GM18951 (cell line): ENCODE data around the gene LGALS7.
"Not testable (repeated sequence)": the region's sequence is repeated elsewhere in the genome, so short reads cannot be mapped to it uniquely, and the experiment has no call there.

ENCODE experiments used
- POLR2A ChIP-seq: IDR thresholded peaks from 4 replicates; pipeline ENCODE4 v1.6.1; 2011; ENCODE audit warnings: mild to moderate bottlenecking; ENCODE audit not compliant: insufficient read length, insufficient read depth; ENCODE audit errors: extremely low read depth
- in situ Hi-C: fragments of 300-500 bp; cut with MboI; formaldehyde crosslinking; loops from one replicate; pipeline ENCODE4 v1.12.0; 2022; ENCODE audit warnings: low sequenced_read_pairs, mixed read lengths, inconsistent platforms; ENCODE audit not compliant: unreplicated experiment

LGALS7 gene

DNA sequence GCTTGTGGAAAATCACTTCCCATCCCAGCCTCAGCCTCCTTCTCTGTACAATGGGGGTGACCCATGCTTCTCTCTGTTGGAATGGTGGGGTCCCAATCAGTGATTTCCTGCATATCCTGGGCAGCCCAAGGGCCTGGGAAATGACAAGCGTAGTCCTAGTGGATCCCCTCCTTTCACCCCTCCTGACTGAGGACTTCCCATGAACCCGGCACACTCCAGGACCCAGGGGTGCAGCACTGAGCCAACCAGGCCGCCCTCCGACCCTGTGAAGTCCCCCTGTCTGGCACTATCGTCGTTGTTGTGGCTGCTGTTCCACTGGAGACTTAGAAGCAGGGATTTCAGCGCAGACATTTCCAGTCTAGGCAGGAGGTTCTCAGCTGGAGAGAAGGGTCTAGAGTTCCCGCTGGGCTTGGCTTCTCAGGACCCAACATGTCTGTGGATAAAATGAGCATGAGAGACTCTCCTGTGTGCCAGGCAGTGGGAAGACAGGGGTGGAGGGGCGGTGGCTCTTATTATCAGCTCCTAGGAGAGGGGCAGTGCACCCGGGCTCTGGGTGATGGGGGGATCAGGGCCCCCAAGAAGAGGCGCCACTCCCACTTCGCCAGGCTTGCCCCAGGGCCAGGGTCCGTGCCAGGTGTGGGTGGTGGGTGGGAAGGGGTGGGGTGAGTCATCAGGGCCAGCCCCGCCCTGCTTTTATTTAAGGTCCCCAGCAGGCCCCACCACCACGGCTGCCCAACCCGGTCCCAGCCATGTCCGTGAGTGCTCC, 15.3 kb upstream of the LGALS7 start, which contains the start of gene LGALS7B:
Gene LGALS7B, plus strand, starts transcription at position 723 of the 766 bp plus-strand sequence. Its CDS starts 27 bp downstream, at position 750.
- in situ Hi-C loops: no loop called here
- no peak for TF ChIP-seq POLR2A

DNA sequence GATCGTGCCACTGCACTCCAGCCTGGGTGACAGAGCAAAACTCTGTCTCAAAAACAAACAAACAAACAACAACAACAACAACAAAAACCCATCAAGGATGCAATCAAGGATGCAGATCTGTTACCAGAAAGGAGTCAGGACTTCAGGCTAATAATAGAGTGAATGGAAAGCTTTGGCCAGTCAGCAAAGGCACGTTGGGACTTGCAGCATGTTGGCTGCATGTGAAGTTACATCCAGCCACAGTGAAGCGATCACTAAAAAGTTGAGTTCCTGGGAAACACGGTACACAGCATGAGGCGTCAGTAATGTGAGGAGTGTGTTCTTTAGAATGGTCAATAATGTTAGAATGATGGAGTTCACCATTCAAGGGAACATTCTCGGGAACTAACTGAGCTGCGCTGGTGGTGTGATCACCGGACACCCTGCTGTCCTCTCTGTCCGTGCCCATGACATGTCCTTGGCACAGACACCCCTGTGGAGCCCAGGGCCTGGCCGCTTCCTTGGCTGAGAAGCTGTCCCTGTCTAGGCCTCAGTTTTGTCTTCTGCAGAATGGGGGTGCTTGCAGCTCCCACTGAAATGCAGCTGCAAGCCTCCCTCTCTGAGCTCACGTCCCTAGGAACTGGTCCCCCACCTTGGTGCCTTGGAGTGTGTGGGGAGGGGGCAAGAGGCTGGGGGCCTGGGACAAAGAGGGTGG, 13.4 kb upstream of the LGALS7 start:
- in situ Hi-C loops: no loop called here
- TF ChIP-seq POLR2A: no peak

DNA sequence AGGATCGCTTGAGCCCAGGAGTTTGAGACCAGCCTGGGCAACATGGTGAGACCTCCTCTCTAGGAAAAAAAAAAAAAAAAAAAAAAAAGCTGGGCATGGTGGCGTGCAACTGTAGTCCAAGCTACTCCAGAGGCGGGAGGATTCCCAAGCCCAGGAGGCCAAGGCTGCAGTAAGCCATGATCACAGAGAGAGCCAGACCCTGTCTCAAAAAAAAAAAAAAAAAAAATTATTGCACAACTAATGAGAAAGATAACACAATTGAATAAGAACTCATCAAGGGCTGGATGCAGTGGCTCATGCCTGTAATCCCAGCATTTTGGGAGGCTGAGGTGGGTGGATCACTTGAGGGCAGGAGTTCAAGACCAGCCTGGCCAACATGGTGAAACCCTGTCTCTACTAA, 12.7 kb upstream of the LGALS7 start:
- in situ Hi-C loops: not testable (repeated sequence)

DNA sequence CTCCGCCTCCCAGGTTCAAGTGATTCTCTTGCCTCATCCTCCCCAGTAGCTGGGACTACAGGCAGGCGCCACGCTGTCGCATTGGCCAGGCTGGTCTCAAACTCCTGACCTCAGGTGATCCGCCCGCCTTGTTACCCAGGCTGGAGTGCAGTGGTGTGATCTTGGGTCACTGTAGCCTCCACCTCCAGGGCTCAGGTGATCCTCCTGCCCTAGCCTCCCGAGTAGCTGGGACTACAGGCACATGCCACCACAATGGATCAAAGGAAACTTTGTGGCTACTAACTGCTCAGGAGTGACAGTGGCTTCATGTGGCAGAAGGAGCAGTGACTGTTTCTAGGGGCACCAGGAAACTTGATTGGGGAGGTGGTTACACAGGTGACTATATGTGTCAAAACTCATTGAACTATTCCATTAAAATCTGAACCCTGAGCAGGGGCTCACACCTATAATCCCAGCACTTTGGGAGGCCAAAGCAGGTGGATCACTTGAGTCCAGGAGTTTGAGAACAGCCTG, 11.9 kb upstream of the LGALS7 start:
- in situ Hi-C loops: no loop called here
- no peak for TF ChIP-seq POLR2A

DNA sequence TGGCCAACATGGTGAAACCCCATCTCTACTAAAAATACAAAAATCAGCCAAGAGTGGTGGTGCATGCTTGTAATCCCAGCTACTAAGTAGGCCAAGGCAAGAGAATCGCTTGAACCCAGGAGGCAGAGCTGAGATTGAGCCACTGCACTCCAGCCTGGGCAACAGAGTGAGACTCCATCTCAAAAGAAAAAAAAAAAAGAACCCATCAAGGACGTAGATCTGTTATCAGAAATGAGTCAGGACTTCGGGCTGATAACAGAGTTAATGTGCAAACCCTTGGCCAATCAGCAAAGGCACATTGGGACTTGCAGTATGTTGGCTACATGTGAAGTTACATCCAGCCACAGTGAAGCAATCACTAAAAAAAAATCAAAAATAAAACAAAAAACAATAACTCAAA, 10.9 kb upstream of the LGALS7 start:
- TF ChIP-seq POLR2A: no peak
- in situ Hi-C loops: no loop called here

DNA sequence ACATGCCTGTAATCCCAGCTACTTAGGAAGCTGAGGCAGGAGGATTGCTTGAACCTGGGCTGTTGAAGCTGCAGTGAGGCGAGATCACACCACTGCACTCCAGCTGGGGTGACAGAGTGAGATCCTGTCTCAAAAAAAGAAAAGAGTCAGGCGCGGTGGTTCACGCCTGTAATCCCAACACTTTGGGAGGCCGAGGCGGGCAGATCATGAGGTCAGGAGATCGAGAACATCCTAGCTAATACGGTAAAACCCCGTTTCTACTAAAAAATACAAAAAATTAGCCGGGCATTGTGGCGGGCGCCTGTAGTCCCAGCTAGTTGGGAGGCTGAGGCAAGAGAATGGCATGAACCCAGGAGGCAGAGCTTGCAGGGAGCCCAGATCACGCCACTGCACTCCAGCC, 8.9 kb upstream of the LGALS7 start:
- in situ Hi-C loops: not testable (repeated sequence)

DNA sequence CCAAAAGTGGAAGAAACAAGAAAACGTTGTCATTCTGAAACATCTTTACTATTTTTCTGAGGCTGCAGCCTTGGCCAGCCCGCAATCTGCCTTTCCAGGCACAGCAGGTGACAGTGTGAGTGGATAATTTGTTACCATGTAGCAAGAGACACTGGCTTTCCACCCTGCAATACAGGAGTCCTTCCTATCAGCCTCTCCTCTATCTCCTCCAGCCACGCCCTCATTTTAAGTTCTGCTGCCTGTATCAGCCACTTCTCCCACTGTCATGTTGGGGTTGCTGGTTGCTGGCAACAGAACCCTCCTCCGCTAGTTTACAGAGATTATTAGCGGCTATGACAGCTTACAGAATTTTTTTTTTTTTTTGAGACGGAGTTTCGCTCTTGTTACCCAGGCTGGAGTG, 7.7 kb upstream of the LGALS7 start:
- TF ChIP-seq POLR2A: no peak
- in situ Hi-C loops: no loop called here

DNA sequence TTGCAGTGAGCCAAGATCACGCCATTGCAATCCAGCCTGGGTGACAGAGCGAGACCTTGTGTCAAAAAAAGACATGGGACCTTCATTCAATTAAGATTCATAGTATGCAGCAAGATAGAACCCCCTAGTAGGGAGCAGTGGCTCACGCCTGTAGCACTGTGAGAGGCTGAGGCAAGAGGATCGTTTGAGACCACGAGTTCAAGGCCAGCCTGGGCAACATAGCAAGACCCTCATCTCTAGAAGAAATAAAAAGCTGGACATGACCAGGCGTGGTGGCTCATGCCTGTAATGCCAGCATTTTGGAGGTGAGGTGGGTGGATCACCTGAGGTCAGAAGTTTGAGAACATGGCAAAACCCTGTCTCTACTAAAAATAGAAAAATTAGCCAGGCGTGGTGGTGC, 7.1 kb upstream of the LGALS7 start:
- no peak for TF ChIP-seq POLR2A
- in situ Hi-C loops: no loop called here

DNA sequence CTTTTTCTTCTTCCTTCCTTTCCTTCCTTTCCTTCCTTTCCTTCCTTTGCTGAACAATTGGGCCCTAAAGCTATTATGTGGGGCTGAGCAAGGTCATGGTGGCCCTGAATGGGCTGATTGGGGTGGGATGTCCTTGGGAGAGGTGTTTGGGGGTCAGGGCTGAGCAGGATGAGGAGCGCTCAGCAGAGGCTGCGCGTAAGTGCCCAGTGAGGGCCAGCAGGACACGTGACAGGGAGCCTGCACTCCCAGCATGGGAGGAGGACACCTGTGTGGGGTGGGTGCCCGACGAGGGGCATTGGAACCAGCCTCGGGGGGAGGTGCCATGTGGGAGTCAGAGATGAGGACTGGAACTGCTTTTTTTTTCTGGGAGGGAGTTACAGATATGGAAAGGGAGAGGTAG, 5.4 kb upstream of the LGALS7 start:
- in situ Hi-C loops: no loop called here
- TF ChIP-seq POLR2A: no peak

DNA sequence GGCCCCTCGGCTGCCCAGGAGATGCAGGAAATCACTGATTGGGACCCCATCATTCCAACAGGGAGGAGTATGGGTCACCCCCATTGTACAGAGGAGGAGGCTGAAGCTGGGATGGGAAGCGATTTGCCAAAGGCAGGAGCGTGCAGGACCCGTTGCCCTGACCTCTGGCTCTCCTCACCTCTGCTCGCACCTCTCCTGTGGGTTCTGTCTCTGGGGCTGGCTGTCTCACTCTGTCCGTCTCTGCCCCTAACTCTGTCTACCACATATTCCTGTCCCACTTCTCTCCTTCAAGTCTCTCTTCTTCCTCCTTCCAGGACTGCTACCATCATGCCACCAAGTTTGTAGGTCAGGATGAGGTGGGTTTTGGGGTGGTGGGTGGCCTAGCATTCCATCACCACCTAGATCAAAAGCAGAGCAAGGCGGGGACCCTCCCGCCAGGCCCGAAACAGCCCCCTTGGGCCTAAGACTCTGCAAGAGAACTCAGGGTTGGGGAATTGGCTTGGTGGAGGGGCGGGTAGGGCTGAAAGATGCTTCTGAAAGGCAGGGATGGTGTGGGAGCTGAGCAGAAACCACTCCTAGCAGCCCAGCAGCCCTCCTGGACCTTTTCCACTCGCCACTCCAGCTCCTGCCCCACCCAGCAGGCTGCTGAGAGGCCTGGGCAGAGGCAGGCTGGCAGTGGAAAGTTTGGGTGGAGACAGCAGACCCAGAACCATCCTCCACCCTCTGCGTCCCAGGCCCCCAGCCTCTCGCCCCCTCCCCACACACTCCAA, 1.0 kb upstream of the LGALS7 start:
- in situ Hi-C loops: no loop called here
- no peak for TF ChIP-seq POLR2A

DNA sequence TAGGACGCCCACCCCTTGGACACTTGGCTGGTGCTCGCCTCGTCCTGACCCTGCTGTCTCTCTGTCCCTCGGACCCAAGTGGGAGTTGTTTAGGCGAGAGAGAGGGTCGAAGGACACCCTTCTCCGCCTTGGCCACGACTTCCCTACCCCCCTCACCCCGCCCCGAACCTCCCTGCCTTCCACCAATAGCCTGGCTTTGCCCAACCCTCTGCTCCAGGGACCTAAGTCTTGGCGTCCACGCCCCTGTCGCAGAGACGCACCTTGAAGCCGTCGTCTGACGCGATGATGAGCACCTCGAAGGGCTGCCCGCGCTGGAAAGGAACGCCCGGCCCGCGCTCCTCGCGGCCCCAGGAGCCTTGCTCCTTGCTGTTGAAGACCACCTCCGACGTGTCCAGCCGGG, 1.7 kb downstream of the LGALS7 start:
- in situ Hi-C loops: not testable (repeated sequence)

DNA sequence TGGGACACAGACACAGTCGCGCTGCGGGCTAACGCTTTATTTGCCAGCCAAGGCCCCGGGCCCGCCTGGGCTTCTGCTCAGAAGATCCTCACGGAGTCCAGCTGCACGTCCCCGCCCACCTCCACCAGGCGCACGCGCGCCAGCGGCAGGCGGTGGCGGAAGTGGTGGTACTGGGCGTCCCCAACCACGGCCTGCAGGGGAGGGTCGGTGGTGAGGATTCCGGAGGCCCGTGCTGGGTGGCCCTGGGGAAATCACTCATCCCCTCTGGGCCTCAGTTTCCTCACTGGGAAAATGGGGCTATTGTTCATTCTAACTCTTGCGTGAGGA, 2.4 kb downstream of the LGALS7 start:
- in situ Hi-C loops: not testable (repeated sequence)

DNA sequence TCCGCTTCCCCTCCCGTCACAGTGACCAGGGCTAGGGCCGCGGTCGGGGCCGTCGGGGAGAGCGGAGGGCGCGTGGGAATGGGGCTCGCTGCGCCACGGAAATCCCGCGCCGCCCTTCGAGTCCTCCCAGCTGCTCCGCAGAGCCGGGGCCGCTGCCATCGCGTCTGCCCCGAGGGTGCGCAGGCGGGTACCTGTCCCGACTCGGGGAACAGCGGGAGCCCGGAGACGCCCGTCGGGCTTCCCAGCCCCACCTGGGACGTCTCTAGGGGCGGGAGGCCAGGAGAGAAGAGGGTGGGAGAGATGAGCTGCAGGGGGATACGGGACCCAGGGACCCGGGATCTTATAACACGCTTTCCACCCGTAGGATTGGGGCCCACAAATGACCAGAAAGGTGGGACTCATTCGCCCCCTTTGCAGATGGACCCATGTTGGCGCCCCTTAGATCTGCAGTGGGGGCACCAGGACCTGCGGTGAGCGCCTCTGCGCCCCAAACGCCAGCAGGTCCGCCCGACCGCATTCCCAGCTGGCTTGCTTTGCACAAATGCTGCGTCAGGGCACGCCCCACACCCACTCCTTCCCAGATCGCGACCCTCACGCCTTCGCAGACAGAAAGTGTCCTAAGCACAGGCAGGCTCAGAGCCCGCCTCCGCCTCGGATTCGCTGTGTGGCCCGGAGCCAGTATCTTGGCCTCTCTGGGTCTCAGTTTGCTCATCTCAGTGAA, 2.9 kb downstream of the LGALS7 start:
- in situ Hi-C loops: not testable (repeated sequence)
